NCI-H2227 treated with DMSO at 0.1 percent for 48 hours (cell line): ENCODE results near the gene RBMX2.

Source experiments
- DNase-seq: peaks from one replicate; lab custom pipeline; 2025; lab: John Stamatoyannopoulos, UW

RBMX2 gene

GRCh38 chrX:130446974-130447373 lies 45.2 kb downstream of the RBMX2 start:
- DNase-seq = no peak
